A549 (cell line): ENCODE results near the gene GAGE12J. TPM values are rescaled to one million over a fixed set of nuclear protein-coding genes. Genes with fewer than 3 reads are reported as not detected.

ENCODE experiments used
- ATAC-seq, 2 experiments: fragments of 200-7000 bp in 1 of 2; fragments of >200 bp in 1 of 2; cut with Nextera tagmentation in 1 of 2; cut with Tn5 transposase in 1 of 2; 3 replicates each; pipeline versions ENCODE4 v1.8.0 to v1.9.1; 2018 to 2020; ENCODE audit warnings: mild to moderate bottlenecking in 1 of 2, moderate library complexity in 1 of 2
- CTCF ChIA-PET: fragments of 300-600 bp; sonication (Branson Sonifier 250); formaldehyde crosslinking; extraction: SDS; loops from one replicate; lab custom pipeline; 2021; ENCODE audit warnings: antibody characterized with exemption, inconsistent platforms; lab: Yijun Ruan, JAX
- POLR2A ChIA-PET: fragments of 350-600 bp; formaldehyde crosslinking; extraction: SDS; loops from one replicate; lab custom pipeline; 2021; ENCODE audit warnings: antibody characterized with exemption, inconsistent platforms; lab: Yijun Ruan, JAX
- DNase-seq, 2 experiments: peaks; one replicate each; pipeline versions ENCODE4 v3.0.0 to v3.0.0-alpha.2; 2011 to 2016; ENCODE audit warnings: low read depth in 1 of 2, low spot score in 1 of 2
- FAIRE-seq: peaks from 2 replicates; lab custom pipeline; 2011; peaks lifted over from hg19 to GRCh38; lab: Jason Lieb, UNC
- H3K27ac ChIP-seq, 2 experiments: fragments of >200 bp; sonication (Bioruptor Twin); formaldehyde crosslinking; 3 replicates each; pipeline ENCODE4 v1.5.1; 2016 to 2017
- H3K4me1 ChIP-seq: fragments of >200 bp; sonication (Bioruptor Twin); formaldehyde crosslinking; 3 replicates; pipeline ENCODE4 v1.6.1; 2016
- H3K4me2 ChIP-seq: fragments of >200 bp; sonication (Bioruptor Twin); formaldehyde crosslinking; 3 replicates; pipeline ENCODE4 v1.6.1; 2016
- H3K4me3 ChIP-seq: fragments of >200 bp; sonication (Bioruptor Twin); formaldehyde crosslinking; 3 replicates; pipeline ENCODE4 v1.5.1; 2016
- H3K9me3 ChIP-seq: fragments of >200 bp; sonication (Bioruptor Twin); formaldehyde crosslinking; 3 replicates; pipeline ENCODE4 v1.6.1; 2016
- BHLHE40 ChIP-seq: IDR thresholded peaks from 2 replicates; pipeline ENCODE4 v1.6.1; 2012; ENCODE audit warnings: low read depth, low read length, inconsistent platforms
- CEBPB ChIP-seq, 2 experiments: fragments of >200 bp in 1 of 2; sonication (Bioruptor Twin) in 1 of 2; formaldehyde crosslinking in 1 of 2; IDR thresholded peaks; 2 replicates each; pipeline ENCODE4 v1.6.1; 2012 to 2016
- EHF ChIP-seq: fragments of 250-450 bp; sonication (Bioruptor Pico); IDR thresholded peaks from 2 replicates; pipeline ENCODE4 v1.5.0; 2020; ENCODE audit warnings: mild to moderate bottlenecking
- EP300 ChIP-seq, 2 experiments: fragments of >200 bp; sonication (Bioruptor Twin); formaldehyde crosslinking; IDR thresholded peaks; 2 replicates in 1 of 2; 3 replicates in 1 of 2; pipeline ENCODE4 v1.6.1; 2016 to 2017
- FOXS1 ChIP-seq: fragments of 250-450 bp; sonication (Bioruptor Pico); IDR thresholded peaks from 2 replicates; pipeline ENCODE4 v1.5.0; 2020; ENCODE audit warnings: mild to moderate bottlenecking, moderate library complexity
- GATA3 ChIP-seq: IDR thresholded peaks from 2 replicates; pipeline ENCODE4 v1.6.1; 2012; ENCODE audit warnings: borderline replicate concordance
- HDAC2 ChIP-seq: fragments of 200-600 bp; sonication (generic); IDR thresholded peaks from 2 replicates; pipeline ENCODE4 v1.6.1; 2016
- JUN ChIP-seq, 2 experiments: fragments of >200 bp; sonication (Bioruptor Twin); formaldehyde crosslinking; IDR thresholded peaks; 2 replicates in 1 of 2; 3 replicates in 1 of 2; pipeline ENCODE4 v1.6.1; 2016 to 2017
- JUNB ChIP-seq: fragments of >200 bp; sonication (Bioruptor Twin); formaldehyde crosslinking; IDR thresholded peaks from 2 replicates; pipeline ENCODE4 v1.6.1; 2016
- KDM1A ChIP-seq: fragments of 200-600 bp; sonication (generic); IDR thresholded peaks from 2 replicates; pipeline ENCODE4 v1.6.1; 2016; ENCODE audit warnings: low read depth, mild to moderate bottlenecking
- MYC ChIP-seq: IDR thresholded peaks from 2 replicates; pipeline ENCODE4 v1.6.1; 2012; ENCODE audit warnings: mild to moderate bottlenecking, inconsistent platforms, low read length, improper control_type of control experiment, borderline replicate concordance
- NFE2L2 ChIP-seq: fragments of 150-350 bp; conservative IDR thresholded peaks from 2 replicates; pipeline ENCODE4 v1.6.1; 2014; ENCODE audit warnings: low read length
- RNF2 ChIP-seq: fragments of 200-600 bp; sonication (generic); IDR thresholded peaks from 2 replicates; pipeline ENCODE4 v1.6.1; 2016; ENCODE audit warnings: low read depth, mild to moderate bottlenecking, antibody characterized with exemption, moderate library complexity, borderline replicate concordance
- SMC3 ChIP-seq: fragments of >200 bp; sonication (Bioruptor Twin); formaldehyde crosslinking; IDR thresholded peaks from 3 replicates; pipeline ENCODE4 v1.6.1; 2018; ENCODE audit warnings: inconsistent platforms
- ZFP36 ChIP-seq: fragments of 450-650 bp; IDR thresholded peaks from 2 replicates; pipeline ENCODE4 v1.6.1; 2014; ENCODE audit warnings: borderline replicate concordance; ENCODE audit not compliant: partially characterized antibody
- ZNF302 ChIP-seq: fragments of 250-450 bp; sonication (Bioruptor Pico); IDR thresholded peaks from 2 replicates; pipeline ENCODE4 v1.9.0; 2021; ENCODE audit warnings: inconsistent platforms, mild to moderate bottlenecking, moderate library complexity
- ZSCAN20 ChIP-seq: fragments of 250-450 bp; sonication (Bioruptor Pico); IDR thresholded peaks from 2 replicates; pipeline ENCODE4 v1.8.0; 2022; ENCODE audit warnings: mild to moderate bottlenecking, moderate library complexity
- WGBS: methylation state at CpG from one replicate; pipeline ENCODE4 v1.1.6; 2017; ENCODE audit errors: missing lambda C conversion rate; 5-methylcytosine and 5-hydroxymethylcytosine counted together
- polyA plus RNA-seq, 4 experiments: library from polyadenylated mRNA; depleted of rRNA in 3 of 4; stranded (reverse); fragments of >200 nt; fragmentation: RNase III in 1 of 4; extraction: RNeasy Plus Mini Kit Qiagen cat#74134 plus additional on column Dnase treatment in 1 of 4; gene quantifications; 2 replicates in 3 of 4; 3 replicates in 1 of 4; pipeline ENCODE4 v1.2.3, GENCODE V29; 2011 to 2017
- TF ChIP-seq, protein P1 (sequence below): fragments of 450-650 bp; IDR thresholded peaks from 2 replicates; pipeline ENCODE4 v1.6.1; 2014; ENCODE audit warnings: antibody characterized with exemption
- TF ChIP-seq, protein P2 (sequence below): fragments of >200 bp; sonication (Bioruptor Twin); formaldehyde crosslinking; IDR thresholded peaks from 2 replicates; pipeline ENCODE4 v1.6.1; 2016
- TF ChIP-seq, protein P3 (sequence below): IDR thresholded peaks from 2 replicates; pipeline ENCODE4 v1.6.1; 2012
- TF ChIP-seq, protein P4 (sequence below): fragments of 250-450 bp; sonication (Bioruptor Pico); IDR thresholded peaks from 2 replicates; pipeline ENCODE4 v1.5.0; 2021; ENCODE audit warnings: mild to moderate bottlenecking, moderate library complexity, borderline replicate concordance
- TF ChIP-seq, protein P5 (sequence below): IDR thresholded peaks from 2 replicates; pipeline ENCODE4 v1.6.1; 2012; ENCODE audit warnings: low read depth, borderline replicate concordance

The GAGE12J gene
- polyA plus RNA-seq, 2 of the 4 experiments (the other 2 are of a cell fraction): not detected

- CTCF ChIA-PET: no interaction called here
- peaks cover 27% of the 10 kb centered on the region; the same call in 2 of the 3 replicates for H3K4me1 ChIP-seq
- H3K4me3 ChIP-seq: no peak overlapping the region
- WGBS: 91% methylated on average over 8 of the region's 8 CpGs
- ATAC-seq (no peak), DNase-seq (no peak), FAIRE-seq (no peak)
- H3K27ac ChIP-seq: no peak overlapping the region
- TF ChIP-seq HDAC2 (no peak), JUN (IDR thresholded peaks at IDR 0.05) (no peak), GATA3 (no peak), EHF (CRISPR knock-in tag) (no peak), ZSCAN20 (CRISPR knock-in tag) (no peak), SMC3 (no peak), MYC (no peak)
- TF ChIP-seq, protein P1, sequence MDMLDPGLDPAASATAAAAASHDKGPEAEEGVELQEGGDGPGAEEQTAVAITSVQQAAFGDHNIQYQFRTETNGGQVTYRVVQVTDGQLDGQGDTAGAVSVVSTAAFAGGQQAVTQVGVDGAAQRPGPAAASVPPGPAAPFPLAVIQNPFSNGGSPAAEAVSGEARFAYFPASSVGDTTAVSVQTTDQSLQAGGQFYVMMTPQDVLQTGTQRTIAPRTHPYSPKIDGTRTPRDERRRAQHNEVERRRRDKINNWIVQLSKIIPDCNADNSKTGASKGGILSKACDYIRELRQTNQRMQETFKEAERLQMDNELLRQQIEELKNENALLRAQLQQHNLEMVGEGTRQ: no peak
- TF ChIP-seq, protein P2, sequence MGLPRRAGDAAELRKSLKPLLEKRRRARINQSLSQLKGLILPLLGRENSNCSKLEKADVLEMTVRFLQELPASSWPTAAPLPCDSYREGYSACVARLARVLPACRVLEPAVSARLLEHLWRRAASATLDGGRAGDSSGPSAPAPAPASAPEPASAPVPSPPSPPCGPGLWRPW: no peak
- TF ChIP-seq, protein P3, sequence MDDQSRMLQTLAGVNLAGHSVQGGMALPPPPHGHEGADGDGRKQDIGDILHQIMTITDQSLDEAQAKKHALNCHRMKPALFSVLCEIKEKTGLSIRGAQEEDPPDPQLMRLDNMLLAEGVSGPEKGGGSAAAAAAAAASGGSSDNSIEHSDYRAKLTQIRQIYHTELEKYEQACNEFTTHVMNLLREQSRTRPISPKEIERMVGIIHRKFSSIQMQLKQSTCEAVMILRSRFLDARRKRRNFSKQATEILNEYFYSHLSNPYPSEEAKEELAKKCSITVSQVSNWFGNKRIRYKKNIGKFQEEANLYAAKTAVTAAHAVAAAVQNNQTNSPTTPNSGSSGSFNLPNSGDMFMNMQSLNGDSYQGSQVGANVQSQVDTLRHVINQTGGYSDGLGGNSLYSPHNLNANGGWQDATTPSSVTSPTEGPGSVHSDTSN: no peak
- TF ChIP-seq, protein P4, sequence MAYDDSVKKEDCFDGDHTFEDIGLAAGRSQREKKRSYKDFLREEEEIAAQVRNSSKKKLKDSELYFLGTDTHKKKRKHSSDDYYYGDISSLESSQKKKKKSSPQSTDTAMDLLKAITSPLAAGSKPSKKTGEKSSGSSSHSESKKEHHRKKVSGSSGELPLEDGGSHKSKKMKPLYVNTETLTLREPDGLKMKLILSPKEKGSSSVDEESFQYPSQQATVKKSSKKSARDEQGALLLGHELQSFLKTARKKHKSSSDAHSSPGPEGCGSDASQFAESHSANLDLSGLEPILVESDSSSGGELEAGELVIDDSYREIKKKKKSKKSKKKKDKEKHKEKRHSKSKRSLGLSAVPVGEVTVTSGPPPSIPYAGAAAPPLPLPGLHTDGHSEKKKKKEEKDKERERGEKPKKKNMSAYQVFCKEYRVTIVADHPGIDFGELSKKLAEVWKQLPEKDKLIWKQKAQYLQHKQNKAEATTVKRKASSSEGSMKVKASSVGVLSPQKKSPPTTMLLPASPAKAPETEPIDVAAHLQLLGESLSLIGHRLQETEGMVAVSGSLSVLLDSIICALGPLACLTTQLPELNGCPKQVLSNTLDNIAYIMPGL (CRISPR knock-in tag): no peak
- no peaks in the 10 kb centered on the region for H3K9me3 ChIP-seq
- no peak overlapping the region for H3K4me2 ChIP-seq
- POLR2A ChIA-PET: interaction anchor here (0.6 kb wide), 1 partner anchor 398 kb away, joined by 4 read pairs; no protein-coding TSS in a partner anchor
Observed at GRCh38 chrX:49273181-49273727, 48.6 kb upstream of the GAGE12J start.

- Histone ChIP-seq H3K4me2 (no peak overlapping the region), H3K4me1 (peaks cover 16% of the 10 kb centered on the region; the same call in 2 of the 3 replicates), H3K4me3 (no peak overlapping the region), H3K27ac (no peak overlapping the region), H3K9me3 (no peaks in the 10 kb centered on the region)
- DNase-seq (no peak), FAIRE-seq (no peak), ATAC-seq (no peak)
- 77% methylated on average over 1 of the region's 1 CpG for WGBS
- CTCF ChIA-PET: interaction anchor here (1.4 to 1.7 kb wide), 2 partner anchors 16 to 120 kb away, joined by 3 to 5 read pairs; no protein-coding TSS in a partner anchor
- peak; percentile 17 for TF ChIP-seq ZFP36
- TF ChIP-seq FOXS1 (CRISPR knock-in tag): no peak
- no peak for TF ChIP-seq BHLHE40
- TF ChIP-seq RNF2: no peak
- TF ChIP-seq JUN (IDR thresholded peaks at IDR 0.05): no peak
- POLR2A ChIA-PET: interaction anchor here (1.6 kb wide), 1 partner anchor 85 kb away, joined by 6 read pairs; no protein-coding TSS in a partner anchor
Observed at GRCh38 chrX:49276207-49276606, 45.6 kb upstream of the GAGE12J start.

GRCh38 chrX:49276671-49277534 is 44.9 kb upstream of the GAGE12J start:
- no peak for DNase-seq
- Histone ChIP-seq H3K4me1 (peaks cover 9% of the 10 kb centered on the region; the same call in 2 of the 3 replicates), H3K4me3 (no peak overlapping the region), H3K4me2 (no peak overlapping the region), H3K27ac (no peak overlapping the region), H3K9me3 (no peaks in the 10 kb centered on the region)
- TF ChIP-seq NFE2L2 (no peak), KDM1A (no peak), ZNF302 (CRISPR knock-in tag) (no peak), CEBPB (IDR thresholded peaks at IDR 0.05) (no peak), EP300 (IDR thresholded peaks at IDR 0.05) (no peak), JUNB (no peak)
- TF ChIP-seq, protein P5, sequence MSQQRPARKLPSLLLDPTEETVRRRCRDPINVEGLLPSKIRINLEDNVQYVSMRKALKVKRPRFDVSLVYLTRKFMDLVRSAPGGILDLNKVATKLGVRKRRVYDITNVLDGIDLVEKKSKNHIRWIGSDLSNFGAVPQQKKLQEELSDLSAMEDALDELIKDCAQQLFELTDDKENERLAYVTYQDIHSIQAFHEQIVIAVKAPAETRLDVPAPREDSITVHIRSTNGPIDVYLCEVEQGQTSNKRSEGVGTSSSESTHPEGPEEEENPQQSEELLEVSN: no peak
- ATAC-seq: no peak; a peak in 1 of 6 replicates
- FAIRE-seq: no peak
- ChIA-PET CTCF (interaction anchor here (1.4 to 1.9 kb wide), 3 partner anchors 15 to 121 kb away, joined by 3 to 5 read pairs (median 5); no protein-coding TSS in a partner anchor), POLR2A (interaction anchor here (1.6 kb wide), 1 partner anchor 86 kb away, joined by 6 read pairs; no protein-coding TSS in a partner anchor)
- 86% methylated on average over 17 of the region's 19 CpGs for WGBS
